HG03378 (cell line): ENCODE results near the gene GCLC.
"Not testable (repeated sequence)": the region's sequence is repeated elsewhere in the genome, so short reads cannot be mapped to it uniquely, and the experiment has no call there.

Source experiments
- ATAC-seq: cut with Tn5 transposase; IDR thresholded peaks from one replicate; pipeline ENCODE4 v1.9.1; 2021; ENCODE audit warnings: mild to moderate bottlenecking, moderate library complexity; ENCODE audit not compliant: unreplicated experiment

The GCLC gene

DNA sequence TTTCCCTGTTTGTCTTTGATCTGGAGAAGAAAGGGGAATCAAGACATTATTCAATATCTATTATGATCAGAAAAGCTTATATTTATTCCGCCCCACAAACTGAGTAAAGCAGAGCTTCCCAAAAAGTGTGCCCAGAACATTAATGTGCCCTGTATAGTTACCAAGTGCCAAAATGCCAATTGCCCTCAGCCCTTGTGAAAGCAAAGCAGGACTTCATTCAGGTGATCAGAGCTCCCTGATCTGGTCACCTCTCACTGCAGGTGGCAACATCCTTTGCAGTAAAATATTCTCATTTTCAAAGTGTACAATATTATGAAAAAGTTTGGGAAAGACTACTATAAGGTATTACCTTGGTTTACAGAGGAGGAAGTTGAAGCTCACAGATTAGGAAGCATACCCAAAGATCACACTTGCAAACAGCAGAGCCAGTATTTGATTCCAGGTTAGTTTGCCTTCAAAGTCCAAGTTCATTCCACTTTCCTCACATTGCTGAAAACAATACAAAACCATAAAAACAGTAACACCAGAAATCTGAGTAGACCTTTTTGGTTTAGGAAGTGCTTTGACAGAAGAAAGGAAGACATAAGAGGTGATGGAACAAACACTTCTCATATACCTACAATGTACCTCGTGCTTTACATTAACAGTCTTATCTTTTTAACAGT lies 19.6 kb upstream of the GCLC start:
- ATAC-seq, result no peak

DNA sequence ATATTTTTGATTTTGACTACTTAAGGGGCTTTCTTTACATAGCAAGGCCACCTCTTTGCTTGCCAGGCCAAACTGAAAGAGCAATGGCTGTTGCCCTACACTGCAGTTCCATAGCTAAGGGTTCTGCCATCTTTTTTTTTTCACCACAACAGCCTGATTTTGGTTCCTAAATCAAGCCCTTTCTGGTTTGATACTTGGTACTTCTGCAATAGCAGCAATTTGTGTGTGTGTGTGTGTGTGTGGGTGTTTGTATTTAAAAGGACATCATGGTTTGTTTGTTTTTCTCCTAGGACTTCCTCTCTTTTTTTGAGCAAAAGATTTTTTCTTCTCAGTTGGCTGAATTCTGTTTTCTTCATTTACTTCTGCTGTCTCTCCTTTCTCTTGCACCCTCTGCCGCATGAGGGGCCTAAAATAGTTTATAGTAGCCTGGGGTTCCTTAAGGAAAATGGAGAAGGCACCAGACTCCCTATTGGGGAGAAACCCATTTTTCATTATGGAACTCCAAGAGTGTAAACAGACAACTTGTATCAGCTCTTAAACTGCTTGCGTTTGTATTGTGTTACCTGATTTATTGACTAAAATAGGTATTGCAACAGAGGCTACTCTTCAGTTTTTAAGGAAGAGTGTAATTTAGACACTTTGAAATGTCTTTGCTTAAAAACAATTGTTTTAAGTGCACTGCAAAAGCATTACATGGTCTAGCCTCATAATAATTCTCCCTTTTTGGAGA lies 12.2 kb upstream of the GCLC start:
- ATAC-seq, result no peak

DNA sequence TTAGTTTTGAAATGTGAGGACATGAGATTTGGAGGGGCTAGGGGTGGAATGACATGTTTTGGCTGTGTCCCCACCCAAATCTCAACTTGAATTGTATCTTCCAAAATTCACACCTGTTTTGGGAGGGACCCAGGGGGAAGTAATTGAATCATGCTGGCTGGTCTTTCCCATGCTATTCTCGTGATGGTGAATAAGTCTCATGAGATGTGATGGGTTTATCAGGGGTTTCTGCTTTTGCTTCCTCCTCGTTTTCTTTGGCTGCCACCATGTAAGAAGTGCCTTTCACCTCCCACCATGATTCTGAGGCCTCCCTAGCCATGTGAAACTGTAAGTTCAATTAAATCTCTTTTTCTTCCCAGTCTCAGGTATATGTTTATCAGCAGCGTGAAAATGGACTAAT lies 8.7 kb upstream of the GCLC start:
- ATAC-seq, result not testable (repeated sequence)

DNA sequence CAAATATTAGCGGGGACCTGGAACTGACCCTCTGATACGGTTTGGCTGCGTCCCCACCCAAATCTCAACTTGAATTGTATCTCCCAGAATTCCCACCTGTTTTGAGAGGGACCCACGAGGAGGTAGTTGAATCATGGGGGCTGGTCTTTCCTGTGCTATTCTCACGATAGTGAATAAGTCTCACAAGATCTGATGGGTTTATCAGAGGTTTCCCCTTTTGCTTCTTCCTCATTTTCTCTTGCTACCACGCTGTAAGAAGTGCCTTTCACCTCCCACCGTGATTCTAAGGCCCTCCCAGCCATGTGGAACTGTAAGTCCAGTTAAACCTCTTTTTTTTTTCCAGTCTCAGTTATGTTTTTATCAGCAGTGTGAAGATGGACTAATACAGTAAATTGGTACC lies 6.8 kb upstream of the GCLC start:
- not testable (repeated sequence) for ATAC-seq

DNA sequence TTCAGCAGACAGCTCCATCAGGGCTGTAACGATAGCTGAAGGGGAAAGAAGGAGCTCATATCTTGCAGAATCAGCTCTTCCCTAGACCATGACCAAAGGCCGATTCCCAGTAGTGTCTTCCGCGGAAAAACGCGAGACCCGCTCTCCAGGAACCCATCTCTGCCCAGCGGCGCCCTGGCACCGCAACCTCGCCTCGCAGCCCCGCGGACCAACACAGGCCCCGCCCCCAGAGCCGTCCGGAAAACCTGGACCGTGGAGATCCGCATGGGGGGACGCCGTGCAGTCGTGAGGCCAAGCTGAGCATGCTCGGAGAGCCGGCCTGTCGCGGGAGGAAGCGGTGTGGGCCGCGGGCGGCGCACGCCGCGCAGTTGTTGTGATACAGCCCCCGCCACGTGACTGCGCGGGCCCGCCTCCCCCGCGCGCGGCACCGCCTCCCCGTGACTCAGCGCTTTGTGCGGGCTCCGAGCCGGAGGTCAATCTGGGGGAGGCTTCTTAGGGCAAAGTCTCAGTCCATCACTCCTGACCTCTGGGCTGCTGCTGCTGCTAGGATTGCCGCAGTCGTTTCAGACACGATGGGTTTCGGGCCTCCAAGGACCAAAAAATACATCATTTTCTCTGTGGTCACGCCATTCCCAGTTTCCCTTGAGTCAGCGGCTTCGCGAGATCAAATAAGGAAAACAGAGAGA lies 3.1 kb upstream of the GCLC start:
- ATAC-seq, result peak; percentile 64

DNA sequence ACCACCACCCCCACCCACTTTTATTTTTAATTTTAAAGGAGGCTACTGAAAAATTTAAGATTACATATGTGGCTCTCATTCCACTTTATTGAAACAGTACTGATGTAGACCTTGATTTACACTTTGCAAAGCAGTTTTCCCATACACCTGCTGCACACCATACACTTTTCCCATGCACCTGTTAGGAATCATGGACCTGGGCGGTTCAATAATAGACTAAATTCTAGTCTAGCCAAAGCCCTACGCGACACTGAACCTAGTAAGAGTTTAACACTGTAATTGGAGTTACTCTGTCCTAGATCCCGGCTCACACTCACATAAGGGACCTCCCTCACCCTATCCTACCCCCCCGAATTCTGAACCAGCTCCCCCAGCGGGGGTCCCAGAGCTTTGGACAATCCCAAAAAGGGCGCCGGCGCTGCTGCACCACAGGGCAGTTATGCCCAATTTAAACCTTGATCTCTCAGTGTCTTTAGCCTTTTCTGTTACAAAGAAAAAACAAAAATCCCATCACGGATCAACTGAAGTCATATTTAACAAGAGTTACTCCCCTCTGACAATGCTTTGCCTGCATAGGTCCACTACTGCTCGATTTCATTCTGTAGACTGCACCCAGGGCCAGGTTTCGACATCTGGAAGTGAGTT lies 2.4 kb upstream of the GCLC start:
- ATAC-seq, result peak; percentile 22

DNA sequence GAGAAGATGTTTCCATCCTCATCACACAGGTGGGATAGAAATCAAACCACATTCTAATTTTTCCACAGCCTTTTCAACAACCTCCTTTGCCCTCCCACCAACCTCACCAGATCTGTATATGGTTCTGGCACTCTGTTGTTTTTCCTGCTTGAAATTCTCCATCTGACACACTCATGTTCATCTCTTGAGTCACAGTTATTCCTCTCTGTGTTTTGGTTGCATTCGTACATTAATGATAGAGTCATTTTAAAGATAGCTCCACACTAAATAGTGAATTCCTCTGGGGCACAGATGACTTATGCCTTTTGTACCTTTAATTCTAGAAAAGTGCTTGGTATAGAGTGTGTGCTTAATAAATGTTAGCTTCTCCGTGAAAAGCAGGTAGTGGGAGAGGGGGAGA lies 1.4 kb upstream of the GCLC start:
- ATAC-seq, result no peak

DNA sequence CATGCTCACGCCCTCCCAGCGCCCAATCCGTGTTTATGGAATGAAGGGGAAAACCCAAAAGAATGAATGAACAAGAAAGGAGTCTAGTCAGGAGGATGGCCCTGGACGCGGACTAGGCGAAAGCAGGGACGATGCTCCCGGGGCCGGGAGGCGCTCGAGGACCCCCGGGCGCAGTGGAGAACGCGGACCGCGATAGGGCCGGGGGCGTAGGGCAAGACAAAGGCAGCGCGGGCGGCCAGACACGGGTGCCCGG lies 758 bp downstream of the GCLC start:
- no peak for ATAC-seq

DNA sequence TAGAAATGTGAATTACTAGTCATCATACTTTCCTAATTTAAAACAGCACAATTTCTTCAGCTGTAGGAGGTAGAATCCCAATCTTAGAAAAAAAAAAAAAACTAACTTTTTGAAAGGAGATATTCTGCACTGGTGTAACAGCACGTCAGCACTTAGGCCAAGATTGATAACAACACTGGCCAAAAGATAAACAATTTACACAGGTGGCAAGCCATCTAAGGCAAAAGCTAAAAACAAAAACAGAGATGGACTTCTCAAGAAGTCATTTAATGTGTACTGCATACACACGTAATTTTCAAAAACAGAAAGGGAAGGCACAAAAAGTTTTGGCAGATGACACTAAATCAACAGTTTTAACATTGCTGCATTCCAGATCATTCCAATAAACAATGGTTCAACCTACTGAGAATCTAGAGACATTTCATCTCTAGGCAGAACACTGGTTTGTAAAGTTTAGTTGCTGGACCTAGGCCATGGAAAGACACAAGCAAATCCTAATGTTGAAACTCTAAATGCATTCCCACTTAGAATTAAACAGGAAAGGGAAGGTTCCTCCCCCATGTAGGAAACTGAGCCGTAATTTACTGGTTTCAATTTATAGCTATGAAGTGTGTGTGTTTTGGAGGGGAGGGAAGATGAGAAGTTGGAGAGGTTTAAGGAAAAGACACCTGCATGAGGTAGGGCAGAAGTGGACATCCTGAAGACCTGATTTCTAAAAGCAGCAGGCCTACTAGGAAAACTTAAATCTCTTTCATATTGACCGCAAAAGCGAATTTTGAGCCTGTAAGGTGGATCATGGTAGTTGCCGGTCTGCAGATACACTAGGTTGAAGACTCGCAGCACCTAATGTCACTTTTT lies 1.3 kb downstream of the GCLC start:
- no peak for ATAC-seq

DNA sequence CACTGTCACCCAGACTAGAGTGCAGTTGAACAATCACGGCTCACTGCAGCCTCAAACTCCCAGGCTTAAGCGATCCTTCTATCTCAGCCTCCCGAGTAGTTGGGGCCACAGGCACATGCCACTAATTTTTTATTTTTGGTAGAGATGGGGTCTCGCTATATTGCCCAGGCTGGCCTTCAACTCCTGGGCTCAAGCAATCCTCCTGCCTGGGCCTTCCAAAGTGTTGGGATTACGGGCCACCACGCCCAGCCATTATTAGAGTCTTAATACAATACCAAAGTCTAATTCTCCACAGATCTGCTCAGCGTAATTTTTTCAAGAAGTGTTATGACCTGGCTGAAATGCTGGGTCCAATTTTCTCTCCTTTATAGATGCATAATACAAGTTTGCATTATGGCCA lies 3.0 kb downstream of the GCLC start:
- ATAC-seq, result no peak

DNA sequence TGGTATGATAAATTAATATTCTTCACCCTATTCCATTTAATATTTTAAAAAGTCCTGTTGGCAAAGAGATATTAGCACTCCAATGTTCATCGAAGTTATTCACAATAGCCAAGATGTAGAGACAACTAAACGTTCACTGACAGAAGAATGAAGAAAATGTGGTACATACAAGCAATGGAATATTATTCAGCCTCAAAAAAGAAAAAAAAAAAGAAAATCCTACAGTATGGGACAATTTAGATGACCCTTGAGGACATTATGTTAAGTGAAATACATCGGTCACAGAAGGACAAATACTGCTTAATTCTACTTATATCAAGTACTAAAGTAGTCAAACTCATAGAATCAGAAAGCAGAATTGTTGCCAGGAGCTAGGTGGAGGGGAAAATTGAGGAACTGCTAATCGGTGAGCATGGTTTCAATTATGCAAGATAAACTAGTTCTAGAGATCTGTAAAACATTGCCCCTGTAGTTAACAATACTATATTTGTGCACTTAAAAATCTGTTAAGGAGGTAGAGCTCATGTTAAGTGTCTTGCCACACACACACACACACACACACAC lies 4.7 kb downstream of the GCLC start:
- ATAC-seq, result no peak

DNA sequence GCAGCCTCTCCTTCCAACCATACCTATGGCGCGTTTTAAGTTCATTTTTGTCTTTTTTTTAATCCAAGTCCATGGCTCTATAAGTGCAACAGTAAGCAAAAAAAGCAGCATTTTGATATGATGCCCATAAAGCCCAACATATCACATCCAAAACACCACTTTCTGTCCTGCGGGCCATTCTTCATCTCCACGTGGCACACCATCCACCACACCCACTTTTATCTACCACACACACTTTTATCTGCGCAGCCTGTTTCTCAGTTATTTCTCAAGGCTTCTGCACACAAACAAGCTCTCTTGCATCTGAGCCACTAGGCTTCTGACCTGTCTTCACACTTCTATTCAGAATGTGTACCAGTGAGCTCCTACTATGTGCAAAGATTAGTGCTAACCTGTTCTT lies 5.3 kb downstream of the GCLC start:
- no peak for ATAC-seq

DNA sequence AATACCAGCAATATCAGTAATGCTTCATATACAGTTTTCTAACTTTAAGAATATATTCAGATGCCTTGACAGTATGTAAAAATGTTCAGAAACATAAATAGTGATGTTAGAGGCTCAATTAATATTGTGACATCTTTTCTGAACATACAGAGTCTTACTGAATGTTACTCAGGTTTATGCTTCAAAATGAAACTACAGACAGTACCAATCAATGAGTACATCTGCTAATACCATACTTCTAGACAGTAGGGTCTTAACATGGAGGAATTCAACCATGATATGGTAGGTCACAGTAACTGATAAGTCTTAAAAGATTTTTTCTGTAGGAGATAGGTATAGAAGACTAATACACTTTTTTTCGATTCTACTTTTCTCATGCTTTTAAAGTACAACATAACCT lies 8.3 kb downstream of the GCLC start:
- ATAC-seq, result no peak

DNA sequence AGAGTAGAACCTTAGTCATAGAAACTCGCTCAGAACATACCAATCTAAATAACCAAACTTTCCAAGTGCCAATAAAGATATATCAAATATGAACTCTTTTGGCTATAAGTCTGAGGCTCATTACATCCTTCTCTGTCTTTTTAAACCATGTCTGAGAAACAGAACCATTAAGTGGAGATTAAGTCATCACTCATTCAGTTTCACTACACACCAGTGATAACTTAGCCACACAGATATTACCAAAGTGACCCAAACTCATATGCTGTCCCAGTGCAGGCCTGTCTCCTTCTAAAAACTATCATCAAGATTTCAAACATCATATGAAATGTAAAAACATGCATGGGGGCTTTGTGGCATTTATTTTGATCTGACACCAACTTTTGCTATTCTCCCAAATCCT lies 12.0 kb downstream of the GCLC start:
- peak; percentile 45 for ATAC-seq

DNA sequence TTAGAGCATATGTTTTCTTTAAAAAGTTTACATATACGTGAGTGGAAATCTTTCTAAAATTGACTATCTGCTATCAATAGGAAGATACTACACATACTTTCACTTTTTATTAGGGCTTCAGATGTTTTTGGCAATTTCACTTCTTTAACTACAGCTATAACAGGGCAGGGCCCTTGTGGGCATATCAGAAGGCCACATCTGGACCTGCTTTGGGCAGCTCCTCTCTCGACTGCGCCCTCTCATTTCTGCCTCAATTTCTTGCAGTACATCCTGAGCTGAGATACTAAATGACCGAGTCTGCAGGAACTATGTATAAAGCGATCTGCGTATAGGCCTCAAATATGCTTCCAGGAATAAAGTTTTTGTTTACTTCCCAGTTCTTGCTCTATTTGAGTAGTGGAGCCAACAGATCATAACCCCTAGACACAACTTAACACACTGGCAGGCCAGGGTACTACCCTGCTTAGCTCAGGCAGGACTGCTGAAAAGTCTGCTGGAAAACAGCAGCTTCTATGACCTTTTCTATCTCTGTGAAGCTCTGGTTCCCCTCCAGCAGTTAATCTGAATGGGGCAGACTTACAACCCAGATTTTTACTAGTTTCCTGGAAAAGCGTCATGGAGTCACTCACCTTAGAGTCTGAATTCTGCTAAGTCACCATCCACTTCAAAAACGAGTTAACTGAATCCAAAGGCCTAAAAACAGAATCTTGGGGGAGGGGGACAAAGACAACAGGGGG lies 12.7 kb downstream of the GCLC start:
- ATAC-seq, result no peak

DNA sequence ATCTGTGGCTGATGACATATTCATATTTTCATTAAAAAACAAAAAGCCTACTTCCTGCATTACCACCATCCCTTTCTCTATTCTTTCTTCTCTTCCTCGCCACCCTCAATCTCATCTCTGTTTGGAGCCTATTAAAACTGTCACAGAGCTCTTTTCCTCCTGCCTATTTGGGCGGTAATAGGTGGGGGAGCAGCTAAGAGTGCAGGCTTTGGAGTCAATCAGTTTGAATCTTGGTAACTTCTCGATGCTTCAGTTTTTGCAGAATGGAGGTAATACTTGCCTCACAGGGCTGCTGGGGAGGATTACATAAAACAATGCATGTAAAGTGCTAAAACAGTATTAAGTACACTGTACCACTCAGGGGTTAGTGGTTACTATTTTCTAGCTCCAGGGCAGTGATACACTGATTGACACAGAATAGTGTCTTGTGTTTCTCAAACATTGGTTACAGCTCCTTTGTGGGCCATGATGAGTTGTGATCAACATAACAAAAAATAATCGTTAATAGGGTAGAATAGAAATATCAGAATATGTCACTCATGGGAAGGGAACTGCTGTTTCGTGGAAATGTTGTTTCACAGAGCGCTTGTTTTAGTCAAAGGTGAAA lies 14.0 kb downstream of the GCLC start:
- ATAC-seq, result no peak

DNA sequence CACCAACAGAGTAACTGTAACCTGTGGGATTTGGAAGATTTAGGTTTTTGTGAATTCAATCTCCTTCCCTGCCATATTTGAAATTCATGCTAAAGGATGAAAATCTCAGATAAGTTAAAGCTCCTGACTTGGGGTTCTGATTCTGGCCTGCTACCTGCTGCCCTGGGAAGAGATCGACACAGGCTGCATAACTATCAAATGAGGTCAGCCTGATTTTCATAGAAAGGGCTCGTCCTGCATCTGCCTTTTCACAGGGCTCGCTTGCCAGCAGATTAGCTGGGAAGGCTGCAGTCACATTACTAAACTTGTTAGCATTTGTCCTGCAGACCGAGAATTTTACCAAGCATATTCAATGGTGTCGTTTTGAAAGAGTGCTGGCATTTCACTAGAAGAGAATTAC lies 14.6 kb downstream of the GCLC start:
- ATAC-seq, result no peak

DNA sequence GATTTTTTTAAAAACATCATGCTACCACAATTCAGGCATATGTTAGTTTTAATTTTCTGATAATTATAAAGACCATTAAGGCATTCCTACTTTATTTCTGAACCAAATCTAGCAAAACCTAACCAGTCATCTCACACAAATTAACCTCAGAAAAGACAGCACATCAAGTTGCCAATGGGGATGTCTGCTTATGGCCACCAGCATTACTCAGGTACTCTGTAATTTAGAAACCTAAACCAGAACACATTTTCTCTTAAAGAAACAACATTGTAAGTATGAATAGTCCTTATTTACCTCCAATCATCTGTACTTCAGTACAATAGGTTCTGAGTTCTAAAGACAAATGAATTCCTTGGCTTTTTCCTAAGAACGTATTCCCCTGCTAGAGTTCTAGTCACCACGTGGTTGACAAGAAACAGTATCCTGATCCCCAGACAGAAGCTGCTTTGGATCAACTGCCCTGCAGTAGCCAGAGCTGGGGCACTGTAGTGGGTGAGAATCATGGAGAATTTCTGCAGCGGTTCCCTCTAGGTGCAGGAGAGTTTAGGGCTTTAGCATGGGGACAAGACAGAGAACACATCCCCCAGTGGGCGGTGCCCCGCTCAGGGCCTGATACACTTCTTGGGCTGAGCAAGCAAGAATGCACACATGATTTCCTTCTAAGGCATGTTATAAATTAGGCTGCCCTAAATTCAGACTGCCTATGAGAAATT lies 15.4 kb downstream of the GCLC start:
- no peak for ATAC-seq

DNA sequence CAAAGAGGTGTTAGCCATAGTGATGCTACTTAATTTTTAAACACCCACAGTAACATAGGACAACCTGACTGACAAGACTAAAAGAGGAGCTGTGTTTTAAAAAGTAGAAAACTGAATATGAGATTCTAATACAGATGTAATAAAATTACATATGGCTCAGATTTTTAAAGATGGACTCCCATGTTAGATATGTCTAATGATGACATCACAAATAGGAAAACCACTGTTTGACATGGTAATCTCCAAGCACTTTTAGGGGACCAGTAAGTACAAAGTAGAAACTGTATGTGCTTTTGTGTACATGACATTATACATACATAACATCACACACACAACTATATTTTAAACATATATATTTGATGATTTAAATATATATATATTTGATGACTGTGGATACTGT lies 16.8 kb downstream of the GCLC start:
- no peak for ATAC-seq
